Activated T-cell treated with anti-CD3 and anti-CD28 coated beads for 4 hours (primary cell): ENCODE results near the gene PPIL6.

Experiments
- DNase-seq: peaks from one replicate; pipeline ENCODE4 v3.0.0-alpha.2; 2020

The PPIL6 gene

GRCh38 chr6:109360281-109360680, 80.1 kb downstream of the PPIL6 start:
- no peak for DNase-seq

- DNase-seq = no peak
These were observed 81.2 kb downstream of the PPIL6 start for GRCh38 chr6:109359248-109359647.

- no peak for DNase-seq
These were observed 82.2 kb downstream of the PPIL6 start for GRCh38 chr6:109358204-109358603.

- DNase-seq = no peak
These were observed 84.2 kb downstream of the PPIL6 start for GRCh38 chr6:109356237-109356636.

GRCh38 chr6:109351231-109352130, 88.9 kb downstream of the PPIL6 start:
- DNase-seq = no peak

- DNase-seq = no peak
These were observed 90.9 kb downstream of the PPIL6 start for GRCh38 chr6:109349419-109349987.

GRCh38 chr6:109348226-109348625, 92.2 kb downstream of the PPIL6 start:
- no peak for DNase-seq

GRCh38 chr6:109347779-109348178, 92.6 kb downstream of the PPIL6 start:
- DNase-seq = no peak

- no peak for DNase-seq
These were observed 94.4 kb downstream of the PPIL6 start for GRCh38 chr6:109345986-109346385.

GRCh38 chr6:109344226-109344625, 96.2 kb downstream of the PPIL6 start:
- DNase-seq = no peak

- no peak for DNase-seq
These were observed 96.9 kb downstream of the PPIL6 start for GRCh38 chr6:109343518-109343917.

GRCh38 chr6:109342911-109343310, 97.5 kb downstream of the PPIL6 start:
- no peak for DNase-seq

- DNase-seq = no peak
These were observed 97.9 kb downstream of the PPIL6 start for GRCh38 chr6:109342506-109342905.

GRCh38 chr6:109340811-109341210, 99.6 kb downstream of the PPIL6 start:
- DNase-seq = no peak
